Frontal cortex (tissue), 4 donors: ENCODE measurements around the gene TMEM87A. TPM values are rescaled to one million over a fixed set of nuclear protein-coding genes. Genes with fewer than 3 reads are reported as not detected.
"Not testable (repeated sequence)": the region's sequence is repeated elsewhere in the genome, so short reads cannot be mapped to it uniquely, and the experiment has no call there.

Experiments
- DNase-seq, 2 donors: peaks; one replicate each; pipeline ENCODE4 v3.0.0; 2012; ENCODE audit warnings: low spot score in 2 of 2
- FAIRE-seq: peaks from 2 replicates; lab custom pipeline; 2012; peaks lifted over from hg19 to GRCh38; lab: Jason Lieb, UNC
- total RNA-seq: library from RNA; depleted of rRNA; stranded (reverse); fragments of >200 nt; gene quantifications from one replicate; pipeline ENCODE4 v1.2.3, GENCODE V29; 2014
- donor health status: control.
- donor health status: control.
- donor health status: control.

The TMEM87A gene
- total RNA-seq, 1 donor from 2014 or later = 68.1 TPM

GRCh38 chr15:42273900-42274701 is 868 bp upstream of the TMEM87A start:
- FAIRE-seq = no peak
- DNase-seq = peak; percentile 12 to 18

- FAIRE-seq = no peak
- DNase-seq = no peak
These were observed 2.2 kb downstream of the TMEM87A start for GRCh38 chr15:42270996-42271395.

- DNase-seq = no peak
- no peak for FAIRE-seq
These were observed 2.7 kb downstream of the TMEM87A start for GRCh38 chr15:42270551-42270950.

- FAIRE-seq = no peak
These were observed 5.9 kb downstream of the TMEM87A start for GRCh38 chr15:42267286-42267685.

GRCh38 chr15:42264795-42265194 is 8.4 kb downstream of the TMEM87A start:
- DNase-seq (no peak), FAIRE-seq (no peak)

More at GRCh38 chr15:42267286-42267685, 5.9 kb downstream of the TMEM87A start:
- DNase-seq = no peak

- DNase-seq (no peak), FAIRE-seq (no peak)
These were observed 19.9 kb downstream of the TMEM87A start for GRCh38 chr15:42253300-42253699.

- FAIRE-seq (no peak), DNase-seq (no peak)
These were observed 32.4 kb downstream of the TMEM87A start for GRCh38 chr15:42240823-42241222.

GRCh38 chr15:42239528-42240182 is 33.6 kb downstream of the TMEM87A start:
- FAIRE-seq = no peak

GRCh38 chr15:42233107-42233506 is 40.1 kb downstream of the TMEM87A start:
- DNase-seq (no peak), FAIRE-seq (no peak)

More at GRCh38 chr15:42239528-42240182, 33.6 kb downstream of the TMEM87A start:
- no peak for DNase-seq

GRCh38 chr15:42232606-42233005 is 40.6 kb downstream of the TMEM87A start:
- FAIRE-seq (no peak), DNase-seq (no peak)

- FAIRE-seq = no peak
These were observed 42.1 kb downstream of the TMEM87A start for GRCh38 chr15:42231088-42231487.

GRCh38 chr15:42228981-42229380 is 44.3 kb downstream of the TMEM87A start:
- not testable (repeated sequence) for DNase-seq, FAIRE-seq

More at GRCh38 chr15:42231088-42231487, 42.1 kb downstream of the TMEM87A start:
- DNase-seq = no peak

GRCh38 chr15:42228036-42228435 is 45.2 kb downstream of the TMEM87A start:
- FAIRE-seq = no peak
- no peak for DNase-seq

GRCh38 chr15:42226648-42227047 is 46.6 kb downstream of the TMEM87A start:
- no peak for FAIRE-seq

GRCh38 chr15:42220216-42220615 is 53.0 kb downstream of the TMEM87A start:
- DNase-seq = no peak
- no peak for FAIRE-seq

More at GRCh38 chr15:42226648-42227047, 46.6 kb downstream of the TMEM87A start:
- peak; percentile 12 to 17 for DNase-seq

GRCh38 chr15:42218953-42219592 is 54.2 kb downstream of the TMEM87A start:
- no peak for FAIRE-seq

GRCh38 chr15:42217568-42217967 is 55.7 kb downstream of the TMEM87A start:
- no peak for FAIRE-seq
- no peak for DNase-seq

More at GRCh38 chr15:42218953-42219592, 54.2 kb downstream of the TMEM87A start:
- DNase-seq = no peak

- DNase-seq (no peak), FAIRE-seq (no peak)
These were observed 57.1 kb downstream of the TMEM87A start for GRCh38 chr15:42215913-42216829.

GRCh38 chr15:42214600-42214999 is 58.6 kb downstream of the TMEM87A start:
- DNase-seq = no peak
- FAIRE-seq = no peak
